ENCODE measurements around the gene SMARCA4. TPM values are rescaled to one million over a fixed set of nuclear protein-coding genes. Genes with fewer than 3 reads are reported as not detected.
A peak's percentile ranks its signal among the peaks of the same experiment; 100 is the strongest.

Gene SMARCA4
- total and polyA plus RNA-seq, 2 experiments from 2014 or later: 177 to 336 TPM

GRCh38 chr19:11092181-11092538, 131.3 kb downstream of the SMARCA4 start (continued):
- no peak for TF ChIP-seq CTCF (conservative IDR thresholded peaks at IDR 0.05; ENCODE audit: low read depth in 2 of 2)

DNA sequence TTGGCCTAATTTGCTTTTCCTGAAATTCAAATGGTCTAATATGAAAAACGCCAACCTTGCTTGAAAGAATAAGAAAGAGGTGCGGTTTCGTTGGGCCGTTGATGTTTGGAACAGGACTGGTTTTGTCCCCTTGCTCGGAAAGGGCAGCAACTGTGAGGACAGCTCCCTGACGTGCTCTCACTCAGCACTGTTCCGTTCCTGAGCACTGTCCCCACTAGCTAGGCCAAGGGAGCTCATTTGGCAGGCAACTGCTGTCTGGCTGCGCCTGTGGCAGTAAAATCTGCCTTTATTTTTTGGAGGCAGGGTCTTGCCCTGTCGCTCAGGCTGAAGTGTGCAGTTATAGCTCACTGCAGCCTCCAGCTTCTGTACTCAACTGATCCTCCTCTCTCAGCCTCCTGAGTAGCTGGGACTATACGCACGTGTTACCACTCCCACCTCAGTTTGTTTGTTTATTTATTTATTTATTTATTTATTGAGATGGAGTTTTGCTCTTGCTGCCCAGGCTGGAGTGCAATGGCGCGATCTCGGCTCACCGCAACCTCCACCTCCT, 132.9 kb downstream of the SMARCA4 start:
- no peaks in the 10 kb centered on the region for H3K27me3 ChIP-seq (ENCODE audit: insufficient read depth)
- DNase-seq (ENCODE audit: low spot score): no peak
- H3F3A ChIP-seq (replicated peaks; ENCODE audit: low read depth): peaks cover 52% of the 10 kb centered on the region
- H3K36me3 ChIP-seq (ENCODE audit: insufficient read depth): peaks cover 68% of the 10 kb centered on the region
- H3K4me3 ChIP-seq: peak overlapping the region; percentile 28; the same call in 1 of the 2 replicates
- peaks cover 42% of the 10 kb centered on the region for H3K4me1 ChIP-seq (ENCODE audit: insufficient read depth)
- H3K27ac ChIP-seq (ENCODE audit: low read depth): peak overlapping the region; percentile 88
- Mint-ChIP-seq H3K9me3 (no peaks in the 10 kb centered on the region; the same call in 2 of the 3 replicates), H3K4me3 (no peak overlapping the region), H3K4me1 (peaks cover 33% of the 10 kb centered on the region), H3K27ac (peak overlapping the region; percentile 72; the same call in 1 of the 2 replicates), H3K27me3 (ENCODE audit: insufficient read depth, low read depth, poor library complexity) (peaks cover 10% of the 10 kb centered on the region), H3K36me3 (ENCODE audit: low read depth) (peaks cover 71% of the 10 kb centered on the region)
- no peak for ATAC-seq
- H3K9me2 ChIP-seq (ENCODE audit: insufficient read depth): no peaks in the 10 kb centered on the region
- H3K4me2 ChIP-seq: peak overlapping the region; percentile 93; the same call in 1 of the 2 replicates
- peaks cover 92% of the 10 kb centered on the region for H3K79me2 ChIP-seq (replicated peaks; ENCODE audit: insufficient read depth)
- H4K20me1 ChIP-seq (replicated peaks; ENCODE audit: insufficient read depth): peaks cover 82% of the 10 kb centered on the region
- no peak overlapping the region for H2AFZ ChIP-seq
- TF ChIP-seq REST (IDR thresholded peaks at IDR 0.05; ENCODE audit: unreplicated experiment): no peak
- no peak for TF ChIP-seq ZNF331 (CRISPR knock-in tag; IDR thresholded peaks at IDR 0.05; ENCODE audit: low read depth)
- TF ChIP-seq POLR2AphosphoS5 (IDR thresholded peaks at IDR 0.05; ENCODE audit: low read depth): no peak
- TF ChIP-seq, protein P1, sequence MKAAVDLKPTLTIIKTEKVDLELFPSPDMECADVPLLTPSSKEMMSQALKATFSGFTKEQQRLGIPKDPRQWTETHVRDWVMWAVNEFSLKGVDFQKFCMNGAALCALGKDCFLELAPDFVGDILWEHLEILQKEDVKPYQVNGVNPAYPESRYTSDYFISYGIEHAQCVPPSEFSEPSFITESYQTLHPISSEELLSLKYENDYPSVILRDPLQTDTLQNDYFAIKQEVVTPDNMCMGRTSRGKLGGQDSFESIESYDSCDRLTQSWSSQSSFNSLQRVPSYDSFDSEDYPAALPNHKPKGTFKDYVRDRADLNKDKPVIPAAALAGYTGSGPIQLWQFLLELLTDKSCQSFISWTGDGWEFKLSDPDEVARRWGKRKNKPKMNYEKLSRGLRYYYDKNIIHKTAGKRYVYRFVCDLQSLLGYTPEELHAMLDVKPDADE (IDR thresholded peaks at IDR 0.05): no peak
- no peak for TF ChIP-seq CREB1 (CRISPR knock-in tag; IDR thresholded peaks at IDR 0.05; ENCODE audit: low read depth)
- TF ChIP-seq NANOG (IDR thresholded peaks at IDR 0.05; ENCODE audit: borderline replicate concordance): no peak
- TF ChIP-seq, protein P2, sequence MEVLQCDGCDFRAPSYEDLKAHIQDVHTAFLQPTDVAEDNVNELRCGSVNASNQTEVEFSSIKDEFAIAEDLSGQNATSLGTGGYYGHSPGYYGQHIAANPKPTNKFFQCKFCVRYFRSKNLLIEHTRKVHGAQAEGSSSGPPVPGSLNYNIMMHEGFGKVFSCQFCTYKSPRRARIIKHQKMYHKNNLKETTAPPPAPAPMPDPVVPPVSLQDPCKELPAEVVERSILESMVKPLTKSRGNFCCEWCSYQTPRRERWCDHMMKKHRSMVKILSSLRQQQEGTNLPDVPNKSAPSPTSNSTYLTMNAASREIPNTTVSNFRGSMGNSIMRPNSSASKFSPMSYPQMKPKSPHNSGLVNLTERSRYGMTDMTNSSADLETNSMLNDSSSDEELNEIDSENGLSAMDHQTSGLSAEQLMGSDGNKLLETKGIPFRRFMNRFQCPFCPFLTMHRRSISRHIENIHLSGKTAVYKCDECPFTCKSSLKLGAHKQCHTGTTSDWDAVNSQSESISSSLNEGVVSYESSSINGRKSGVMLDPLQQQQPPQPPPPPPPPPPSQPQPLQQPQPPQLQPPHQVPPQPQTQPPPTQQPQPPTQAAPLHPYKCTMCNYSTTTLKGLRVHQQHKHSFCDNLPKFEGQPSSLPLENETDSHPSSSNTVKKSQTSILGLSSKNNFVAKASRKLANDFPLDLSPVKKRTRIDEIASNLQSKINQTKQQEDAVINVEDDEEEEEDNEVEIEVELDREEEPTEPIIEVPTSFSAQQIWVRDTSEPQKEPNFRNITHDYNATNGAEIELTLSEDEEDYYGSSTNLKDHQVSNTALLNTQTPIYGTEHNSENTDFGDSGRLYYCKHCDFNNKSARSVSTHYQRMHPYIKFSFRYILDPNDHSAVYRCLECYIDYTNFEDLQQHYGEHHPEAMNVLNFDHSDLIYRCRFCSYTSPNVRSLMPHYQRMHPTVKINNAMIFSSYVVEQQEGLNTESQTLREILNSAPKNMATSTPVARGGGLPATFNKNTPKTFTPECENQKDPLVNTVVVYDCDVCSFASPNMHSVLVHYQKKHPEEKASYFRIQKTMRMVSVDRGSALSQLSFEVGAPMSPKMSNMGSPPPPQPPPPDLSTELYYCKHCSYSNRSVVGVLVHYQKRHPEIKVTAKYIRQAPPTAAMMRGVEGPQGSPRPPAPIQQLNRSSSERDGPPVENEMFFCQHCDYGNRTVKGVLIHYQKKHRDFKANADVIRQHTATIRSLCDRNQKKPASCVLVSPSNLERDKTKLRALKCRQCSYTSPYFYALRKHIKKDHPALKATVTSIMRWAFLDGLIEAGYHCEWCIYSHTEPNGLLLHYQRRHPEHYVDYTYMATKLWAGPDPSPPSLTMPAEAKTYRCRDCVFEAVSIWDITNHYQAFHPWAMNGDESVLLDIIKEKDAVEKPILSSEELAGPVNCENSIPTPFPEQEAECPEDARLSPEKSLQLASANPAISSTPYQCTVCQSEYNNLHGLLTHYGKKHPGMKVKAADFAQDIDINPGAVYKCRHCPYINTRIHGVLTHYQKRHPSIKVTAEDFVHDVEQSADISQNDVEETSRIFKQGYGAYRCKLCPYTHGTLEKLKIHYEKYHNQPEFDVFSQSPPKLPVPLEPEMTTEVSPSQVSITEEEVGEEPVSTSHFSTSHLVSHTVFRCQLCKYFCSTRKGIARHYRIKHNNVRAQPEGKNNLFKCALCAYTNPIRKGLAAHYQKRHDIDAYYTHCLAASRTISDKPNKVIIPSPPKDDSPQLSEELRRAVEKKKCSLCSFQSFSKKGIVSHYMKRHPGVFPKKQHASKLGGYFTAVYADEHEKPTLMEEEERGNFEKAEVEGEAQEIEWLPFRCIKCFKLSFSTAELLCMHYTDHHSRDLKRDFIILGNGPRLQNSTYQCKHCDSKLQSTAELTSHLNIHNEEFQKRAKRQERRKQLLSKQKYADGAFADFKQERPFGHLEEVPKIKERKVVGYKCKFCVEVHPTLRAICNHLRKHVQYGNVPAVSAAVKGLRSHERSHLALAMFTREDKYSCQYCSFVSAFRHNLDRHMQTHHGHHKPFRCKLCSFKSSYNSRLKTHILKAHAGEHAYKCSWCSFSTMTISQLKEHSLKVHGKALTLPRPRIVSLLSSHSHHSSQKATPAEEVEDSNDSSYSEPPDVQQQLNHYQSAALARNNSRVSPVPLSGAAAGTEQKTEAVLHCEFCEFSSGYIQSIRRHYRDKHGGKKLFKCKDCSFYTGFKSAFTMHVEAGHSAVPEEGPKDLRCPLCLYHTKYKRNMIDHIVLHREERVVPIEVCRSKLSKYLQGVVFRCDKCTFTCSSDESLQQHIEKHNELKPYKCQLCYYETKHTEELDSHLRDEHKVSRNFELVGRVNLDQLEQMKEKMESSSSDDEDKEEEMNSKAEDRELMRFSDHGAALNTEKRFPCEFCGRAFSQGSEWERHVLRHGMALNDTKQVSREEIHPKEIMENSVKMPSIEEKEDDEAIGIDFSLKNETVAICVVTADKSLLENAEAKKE (CRISPR knock-in tag; IDR thresholded peaks at IDR 0.05): no peak
- TF ChIP-seq JUNB (IDR thresholded peaks at IDR 0.05; ENCODE audit: unreplicated experiment): no peak
- no peak for TF ChIP-seq EZH2 (IDR thresholded peaks at IDR 0.05; ENCODE audit: low read depth, unreplicated experiment)
- TF ChIP-seq EZH2phosphoT487 (IDR thresholded peaks at IDR 0.05; ENCODE audit: unreplicated experiment): no peak
- no peak for TF ChIP-seq ZNF114 (CRISPR knock-in tag; IDR thresholded peaks at IDR 0.05)

Measured in GM23338 (cell line).